Measurements from ENCODE around the gene PLA2G4C.
A peak's percentile ranks its signal among the peaks of the same experiment; 100 is the strongest.
"Not testable (repeated sequence)": the region's sequence is repeated elsewhere in the genome, so short reads cannot be mapped to it uniquely, and the experiment has no call there.

PLA2G4C gene

DNA sequence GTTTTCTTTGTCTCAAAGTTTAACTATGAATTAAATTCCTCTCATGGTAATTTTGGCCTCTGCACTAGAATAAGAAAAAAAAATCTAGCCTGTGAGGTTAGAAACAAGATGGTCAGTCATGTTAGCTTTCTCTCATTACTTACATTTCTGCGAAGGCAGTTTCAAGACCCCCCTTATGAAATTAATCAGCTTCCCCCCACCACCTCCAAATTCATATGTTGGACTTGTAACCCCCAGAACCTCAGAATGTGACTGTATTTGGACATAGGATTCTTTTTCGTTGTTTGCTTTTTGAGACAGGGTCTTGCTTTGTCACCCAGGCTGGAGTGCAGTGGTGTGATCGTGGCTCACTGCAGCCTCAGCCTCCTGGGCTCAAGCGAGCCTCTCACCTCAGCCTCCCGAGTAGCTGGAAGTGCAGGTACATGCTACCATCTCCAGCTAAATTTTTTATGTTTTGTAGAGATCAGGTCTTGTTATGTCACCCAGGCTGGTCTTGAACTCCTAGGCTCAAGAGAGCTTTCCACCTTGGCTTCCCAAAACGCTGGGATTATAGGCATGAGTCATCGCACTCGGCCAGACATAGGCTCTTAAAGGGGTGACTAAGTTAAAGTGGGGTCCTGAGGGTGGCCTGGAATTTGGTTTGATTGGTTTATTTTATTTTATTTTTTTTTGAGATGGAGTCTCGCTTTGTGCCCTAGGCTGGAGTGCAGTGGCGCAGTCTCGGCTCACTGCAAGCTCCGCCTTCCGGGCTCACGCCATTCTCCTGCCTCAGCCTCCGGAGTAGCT lies 1.4 kb downstream of the PLA2G4C start:
- no peak for DNase-seq

- no peak for DNase-seq
These were observed 6.7 kb downstream of the PLA2G4C start for GRCh38 chr19:48103922-48104321.

DNA sequence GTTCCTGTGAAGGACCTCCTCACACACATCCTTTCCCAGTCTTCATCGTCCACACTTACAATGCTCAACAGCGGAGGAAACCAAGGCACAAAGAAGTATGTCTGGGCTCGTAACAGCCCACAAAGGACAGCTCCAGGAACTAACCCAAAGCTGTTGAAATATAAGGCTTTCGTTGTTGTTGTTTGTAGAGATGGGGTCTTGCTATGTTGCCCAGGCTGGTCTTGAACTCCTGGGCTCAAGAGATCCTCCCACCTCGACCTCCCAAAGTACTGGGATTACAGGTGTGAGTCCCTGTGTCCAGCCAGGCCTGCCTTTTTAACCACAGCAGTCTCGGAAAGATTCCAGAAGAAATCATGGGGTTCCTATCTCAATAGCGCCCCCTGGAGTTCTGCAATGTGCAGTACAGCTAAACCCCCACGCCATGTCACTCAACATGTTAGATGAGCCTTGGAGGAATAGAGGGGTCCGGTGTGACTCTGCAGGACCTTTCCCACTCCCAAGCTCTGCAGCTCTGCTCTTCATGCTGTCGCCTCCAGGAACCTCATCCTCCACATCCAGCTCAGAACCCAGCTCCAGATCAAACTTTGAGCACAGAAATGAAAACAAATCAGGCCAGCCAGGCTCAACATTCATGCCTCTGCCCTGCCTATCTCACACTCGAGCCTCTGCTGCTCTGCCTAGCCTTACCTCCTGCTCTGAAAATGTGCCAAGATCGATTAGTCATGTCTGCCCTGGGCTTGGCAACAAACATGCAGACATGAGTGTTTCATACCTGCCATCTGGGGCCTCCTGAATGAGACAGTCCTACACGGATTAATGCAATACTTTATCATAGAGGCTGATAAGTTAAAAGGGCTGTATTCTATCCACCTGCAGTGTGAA lies 7.5 kb downstream of the PLA2G4C start:
- DNase-seq, result peak in 2 of 5 experiments; percentile 14 to 71

DNA sequence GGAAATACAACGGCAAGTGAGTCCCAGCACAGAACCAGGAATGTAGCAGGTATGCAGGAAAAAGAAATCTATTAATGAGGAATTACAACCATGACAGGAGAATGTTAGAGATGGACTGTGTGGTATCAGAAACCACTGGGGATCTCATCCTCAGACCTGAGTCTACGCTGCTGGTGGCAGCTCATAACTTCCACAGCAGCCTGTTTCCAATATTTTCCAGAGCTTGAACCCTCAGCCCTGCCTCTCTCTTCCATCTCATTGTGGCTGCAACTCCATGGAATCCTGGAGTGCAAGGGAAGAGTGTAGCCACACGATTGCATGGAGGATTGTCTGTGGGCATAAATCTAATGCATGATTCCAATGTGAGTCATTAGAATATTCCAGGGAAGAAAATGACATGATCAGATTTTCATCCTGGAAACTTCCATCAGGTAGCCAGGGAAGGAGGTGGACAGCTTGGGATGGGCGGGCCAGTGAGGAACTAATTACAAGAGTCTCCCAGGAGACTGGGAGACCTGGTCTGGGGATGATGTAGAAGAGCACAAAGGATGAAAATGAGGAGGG lies 14.9 kb downstream of the PLA2G4C start:
- no peak for DNase-seq

DNA sequence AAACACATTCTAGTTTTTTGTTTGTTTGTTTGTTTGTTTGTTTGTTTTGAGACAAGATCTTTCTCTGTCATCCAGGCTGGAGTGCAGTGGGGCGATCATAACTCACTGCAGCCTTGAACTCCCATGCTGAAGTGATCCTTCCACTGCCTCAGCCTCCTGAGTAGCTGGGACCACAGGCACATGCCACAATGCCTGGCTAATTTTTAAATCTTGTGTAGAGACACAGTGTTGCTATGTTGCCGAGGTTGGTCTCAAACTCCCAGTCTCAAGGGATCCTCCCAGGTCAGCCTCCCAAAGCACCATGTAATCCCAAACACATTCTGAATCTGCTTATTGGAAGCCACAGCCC lies 15.8 kb downstream of the PLA2G4C start:
- DNase-seq, result no peak

DNA sequence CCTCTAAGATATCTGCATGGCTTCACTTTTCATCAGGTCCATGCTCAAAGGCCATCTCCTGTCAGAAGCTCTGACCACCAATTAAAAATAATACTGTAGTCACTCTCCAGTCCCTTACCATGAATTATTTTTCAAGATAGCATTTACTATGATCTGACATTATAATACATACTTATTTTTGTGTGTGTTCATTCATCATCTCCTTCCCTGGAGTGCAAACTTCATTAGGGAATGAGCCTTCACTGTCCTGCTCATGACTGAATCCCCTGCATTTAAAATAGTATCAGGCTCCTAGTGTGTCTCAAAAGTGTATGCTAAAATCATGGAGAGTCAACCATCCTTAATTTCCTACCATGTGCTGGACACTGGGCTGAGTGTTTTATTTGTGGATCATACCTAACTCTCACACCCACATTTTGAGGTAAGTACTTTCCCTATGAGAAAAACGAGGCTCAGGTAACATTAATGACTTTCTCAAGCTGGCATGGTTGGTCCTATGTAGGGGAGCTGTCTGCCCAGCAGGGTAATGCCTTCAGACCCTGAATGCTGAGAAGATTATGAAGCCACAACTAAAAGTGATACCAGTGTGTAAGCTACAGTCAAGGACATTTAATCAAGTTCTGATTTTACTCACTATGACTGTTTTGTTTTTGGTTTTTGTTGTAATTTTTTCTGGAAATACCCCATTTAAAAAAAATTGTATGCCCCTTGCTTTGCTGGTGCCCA lies 16.3 kb downstream of the PLA2G4C start:
- peak in 1 of 5 experiments; percentile 38 for DNase-seq

DNA sequence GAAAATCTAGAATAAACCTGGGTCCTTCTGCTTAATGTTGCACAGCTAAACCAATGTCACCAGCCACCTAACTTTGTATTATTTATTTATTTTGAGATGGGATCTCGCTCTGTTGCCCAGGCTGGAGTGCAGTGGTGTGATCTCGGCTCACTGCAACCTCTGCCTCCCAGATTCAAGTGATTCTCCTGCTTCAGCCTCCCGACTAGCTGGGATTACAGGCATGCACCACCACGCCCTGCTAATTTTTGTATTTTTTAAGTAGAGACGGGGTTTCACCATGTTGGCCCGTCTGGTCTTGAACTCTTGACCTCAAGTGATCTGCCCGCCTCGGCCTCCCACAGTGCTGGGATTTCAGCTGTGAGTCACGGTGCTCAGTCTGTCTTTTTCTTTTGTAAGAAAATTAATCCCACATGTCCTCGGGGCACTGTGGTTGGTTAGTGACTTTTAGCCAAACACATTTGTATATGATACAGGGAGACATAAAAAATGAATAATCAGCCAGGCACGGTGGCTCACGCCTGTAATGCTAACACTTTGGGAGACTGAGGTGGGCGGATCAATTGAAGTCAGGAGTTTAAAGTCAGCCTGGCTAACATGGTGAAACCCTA lies 19.4 kb downstream of the PLA2G4C start:
- DNase-seq, result not testable (repeated sequence)

DNA sequence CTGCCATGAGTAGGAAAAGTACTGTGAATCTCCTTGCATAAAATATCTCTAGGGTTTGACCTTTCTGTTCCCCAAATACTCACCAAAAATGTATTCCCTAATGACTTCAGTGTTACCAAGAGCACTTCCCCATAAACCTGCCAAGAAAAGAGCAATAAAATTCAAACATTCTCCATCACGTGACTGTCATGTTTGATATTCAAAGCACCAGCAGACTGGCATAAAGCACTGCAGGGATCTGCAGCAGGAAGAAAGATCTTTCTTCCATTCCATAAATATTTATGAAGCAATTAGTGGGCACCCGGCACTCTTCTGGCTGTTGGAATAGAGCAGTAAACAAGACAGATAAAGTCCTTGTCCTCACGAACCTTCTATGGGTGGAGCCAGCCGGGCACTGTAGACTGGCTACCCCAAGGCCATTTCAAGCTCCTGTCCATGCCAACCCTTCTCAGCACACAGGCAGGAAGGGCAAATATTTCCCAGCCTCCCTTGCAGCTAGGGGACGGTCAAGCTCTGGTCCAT lies 20.3 kb downstream of the PLA2G4C start:
- no peak for DNase-seq

DNA sequence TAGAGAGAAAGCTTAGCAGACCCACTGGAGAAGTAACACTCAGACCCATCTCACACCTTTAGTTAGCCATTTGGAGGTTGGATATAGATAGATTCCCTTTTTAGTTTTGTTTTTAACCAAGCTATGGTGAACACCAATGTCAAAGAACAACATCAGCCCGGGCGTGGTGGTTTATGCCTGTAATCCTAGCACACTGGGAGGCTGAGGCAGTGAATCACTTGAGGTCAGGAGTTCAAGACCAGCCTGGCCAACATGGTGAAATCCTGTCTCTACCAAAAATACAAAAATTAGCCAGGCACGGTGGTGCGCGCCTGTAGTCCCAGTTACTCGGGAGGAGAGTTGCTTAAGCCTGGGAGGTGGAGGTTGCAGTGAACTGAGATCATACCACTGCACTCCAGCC lies 21.6 kb downstream of the PLA2G4C start:
- DNase-seq, result not testable (repeated sequence)

DNA sequence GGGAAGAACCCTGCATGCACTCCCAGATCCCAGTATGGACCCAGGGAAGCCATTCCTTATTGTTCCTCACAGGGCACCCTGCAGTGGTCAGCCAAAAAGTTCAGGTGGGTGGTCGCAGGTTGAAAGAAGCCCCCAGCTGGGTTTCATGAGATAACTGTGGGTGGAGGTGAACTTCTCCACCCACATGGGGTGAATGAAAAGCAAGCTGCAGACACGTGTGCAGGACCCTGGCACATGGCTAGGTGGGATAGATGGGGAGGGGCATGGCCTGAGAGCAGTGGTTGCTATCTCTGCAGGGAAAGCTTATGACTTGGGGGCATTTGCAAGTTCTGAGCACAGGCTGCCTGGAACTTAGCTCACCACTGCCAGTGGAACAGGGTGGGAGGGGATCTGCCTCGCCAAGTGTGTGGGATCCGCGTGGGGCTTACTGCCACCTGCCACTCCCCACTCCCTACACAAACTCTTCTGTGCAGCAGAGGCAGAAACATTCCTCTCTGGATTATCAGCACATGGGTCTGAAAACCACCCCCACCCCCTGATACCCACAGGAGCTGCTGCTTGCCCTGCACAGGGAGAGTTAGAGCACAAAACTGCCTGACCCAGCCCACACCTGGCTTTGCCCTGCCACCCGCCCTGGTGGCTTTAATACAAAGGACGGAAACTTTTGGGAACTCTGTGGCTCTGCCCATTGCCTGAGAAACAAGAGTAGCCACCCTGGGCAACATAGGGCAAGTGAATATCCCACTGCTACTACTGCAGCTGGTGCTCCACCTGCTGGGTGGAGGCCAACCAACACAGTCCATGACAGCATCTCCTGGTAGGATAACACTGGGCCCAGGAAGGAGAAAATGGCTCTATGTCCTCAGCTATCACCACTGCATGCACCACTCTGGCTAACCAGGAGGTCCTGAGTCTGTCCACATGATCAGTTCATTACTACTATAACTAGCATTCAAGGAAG lies 24.4 kb downstream of the PLA2G4C start:
- no peak for DNase-seq

GRCh38 chr19:48085076-48085475 lies 25.5 kb downstream of the PLA2G4C start:
- DNase-seq, result no peak

- no peak for DNase-seq
These were observed 29.5 kb downstream of the PLA2G4C start for GRCh38 chr19:48081106-48081505.

- DNase-seq, result not testable (repeated sequence)
These were observed 40.3 kb downstream of the PLA2G4C start for GRCh38 chr19:48070177-48070769.

- no peak for DNase-seq
These were observed 41.2 kb downstream of the PLA2G4C start for GRCh38 chr19:48069435-48069834.

- DNase-seq, result no peak
These were observed 46.1 kb downstream of the PLA2G4C start for GRCh38 chr19:48064509-48064908.

- no peak for DNase-seq
These were observed 48.9 kb downstream of the PLA2G4C start for GRCh38 chr19:48061401-48062344.

DNA sequence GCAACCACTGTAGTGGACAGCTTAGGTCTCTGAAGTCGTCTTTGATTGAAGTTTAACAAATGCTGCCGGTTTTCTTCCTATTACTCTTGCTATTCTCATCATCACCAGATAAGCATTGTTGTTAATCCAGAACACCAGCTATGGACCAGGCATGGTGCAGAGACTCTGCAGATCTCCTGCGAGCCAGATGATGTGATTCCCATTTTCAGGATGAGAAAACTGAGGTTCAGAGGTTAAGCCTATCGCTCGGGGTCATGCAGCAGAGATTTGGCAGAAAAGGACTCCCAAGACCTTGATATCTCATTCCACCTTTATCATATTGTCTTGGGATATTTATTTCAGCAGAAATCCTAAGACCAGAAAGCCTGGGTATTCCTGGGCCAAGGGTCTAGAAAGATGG lies 50.2 kb downstream of the PLA2G4C start:
- no peak for DNase-seq

GRCh38 chr19:48059331-48059730 lies 51.3 kb downstream of the PLA2G4C start:
- DNase-seq, result no peak

DNA sequence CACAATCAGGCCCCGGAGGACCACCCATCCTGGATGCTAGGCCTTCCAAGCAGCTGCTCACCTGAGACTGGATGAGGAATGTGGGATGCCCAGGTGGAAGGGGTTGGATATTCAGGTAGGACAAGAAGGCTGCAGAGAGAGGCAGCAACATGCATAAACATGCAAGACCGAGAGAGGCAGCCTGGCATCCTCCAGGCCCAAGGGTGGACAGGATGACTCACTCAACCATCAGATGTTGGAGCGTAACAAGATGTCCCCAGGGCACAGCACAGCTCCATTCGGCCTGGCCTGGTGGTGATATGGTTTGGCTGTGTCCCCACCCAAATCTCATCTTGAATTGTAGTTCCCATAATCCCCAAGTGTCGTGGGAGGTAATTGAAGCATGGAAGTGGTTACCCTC lies 56.8 kb downstream of the PLA2G4C start:
- DNase-seq, result no peak

Measured in T-helper 2 cell (primary cell).